AG04450 (cell line): ENCODE results near the gene EEIG1. TPM values are rescaled to one million over a fixed set of nuclear protein-coding genes. Genes with fewer than 3 reads are reported as not detected.
"Not testable (repeated sequence)": the region's sequence is repeated elsewhere in the genome, so short reads cannot be mapped to it uniquely, and the experiment has no call there.

Source experiments
- CTCF ChIA-PET: fragments of 300-600, 350-600 bp; formaldehyde crosslinking; extraction: SDS; loops from one replicate; lab custom pipeline; 2022; ENCODE audit warnings: antibody characterized with exemption, inconsistent platforms; lab: Charles Lee
- POLR2A ChIA-PET: fragments of 350-600 bp; formaldehyde crosslinking; extraction: SDS; loops from one replicate; lab custom pipeline; 2021; ENCODE audit warnings: antibody characterized with exemption, inconsistent platforms; lab: Yijun Ruan, JAX
- DNase-seq: peaks from one replicate; pipeline ENCODE4 v3.0.0-alpha.2; 2011; ENCODE audit warnings: low read depth, low spot score
- H3K27ac ChIP-seq: one replicate; pipeline ENCODE4 v1.5.1; 2012; ENCODE audit warnings: low read depth, low read length, control low read depth
- H3K27me3 ChIP-seq: one replicate; pipeline ENCODE4 v1.6.0; 2012; ENCODE audit warnings: low read length; ENCODE audit not compliant: control insufficient read depth, insufficient read depth
- H3K4me3 ChIP-seq: 2 replicates; pipeline ENCODE4 v1.5.1; 2011; ENCODE audit warnings: mild to moderate bottlenecking, low read depth, low read length, control low read depth
- H3K9me3 ChIP-seq: 2 replicates; pipeline ENCODE4 v1.5.1; 2012; ENCODE audit warnings: low read length; ENCODE audit not compliant: control insufficient read depth, insufficient read depth
- polyA plus RNA-seq: library from polyadenylated mRNA; depleted of rRNA; stranded (reverse); fragments of >200 nt; gene quantifications from 2 replicates; pipeline ENCODE4 v1.2.3, GENCODE V29; 2011
- TF ChIP-seq, protein P1 (sequence below): IDR thresholded peaks from 2 replicates; pipeline ENCODE4 v1.5.1; 2011; ENCODE audit warnings: low read depth, low read length, control low read depth, inconsistent platforms

Gene EEIG1
- polyA plus RNA-seq, 1 experiment = 8.3 TPM

DNA sequence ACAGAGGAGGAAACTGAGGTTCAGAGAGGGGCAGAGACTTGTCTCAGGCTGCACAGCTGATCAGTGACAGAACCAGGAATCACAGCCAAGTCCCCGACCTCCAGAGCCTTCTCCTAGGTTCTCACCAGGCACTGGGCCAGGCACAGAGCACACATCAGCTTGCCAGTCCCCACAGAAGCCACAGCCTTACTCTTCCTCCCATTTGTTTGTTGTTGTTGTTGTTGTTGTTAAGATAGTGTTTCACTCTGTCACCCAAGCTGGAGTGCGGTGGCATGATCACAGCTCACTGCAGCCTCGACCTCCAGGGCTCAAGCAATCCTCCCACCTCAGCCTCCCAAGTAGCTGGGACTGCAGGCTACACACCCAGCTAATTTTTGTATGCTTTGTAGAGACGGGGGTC is 44.9 kb upstream of the EEIG1 start:
- Histone ChIP-seq H3K9me3 (no peaks in the 10 kb centered on the region), H3K27me3 (no peaks in the 10 kb centered on the region), H3K27ac (no peak overlapping the region), H3K4me3 (no peak overlapping the region)
- ChIA-PET CTCF (interaction anchor here (0.9 to 1.3 kb wide), 2 partner anchors 9 to 92 kb away, joined by 3 to 5 read pairs; no protein-coding TSS in a partner anchor), POLR2A (interaction anchor here (0.5 kb wide), 1 partner anchor 42 kb away, joined by 3 read pairs; no protein-coding TSS in a partner anchor)
- TF ChIP-seq, protein P1, sequence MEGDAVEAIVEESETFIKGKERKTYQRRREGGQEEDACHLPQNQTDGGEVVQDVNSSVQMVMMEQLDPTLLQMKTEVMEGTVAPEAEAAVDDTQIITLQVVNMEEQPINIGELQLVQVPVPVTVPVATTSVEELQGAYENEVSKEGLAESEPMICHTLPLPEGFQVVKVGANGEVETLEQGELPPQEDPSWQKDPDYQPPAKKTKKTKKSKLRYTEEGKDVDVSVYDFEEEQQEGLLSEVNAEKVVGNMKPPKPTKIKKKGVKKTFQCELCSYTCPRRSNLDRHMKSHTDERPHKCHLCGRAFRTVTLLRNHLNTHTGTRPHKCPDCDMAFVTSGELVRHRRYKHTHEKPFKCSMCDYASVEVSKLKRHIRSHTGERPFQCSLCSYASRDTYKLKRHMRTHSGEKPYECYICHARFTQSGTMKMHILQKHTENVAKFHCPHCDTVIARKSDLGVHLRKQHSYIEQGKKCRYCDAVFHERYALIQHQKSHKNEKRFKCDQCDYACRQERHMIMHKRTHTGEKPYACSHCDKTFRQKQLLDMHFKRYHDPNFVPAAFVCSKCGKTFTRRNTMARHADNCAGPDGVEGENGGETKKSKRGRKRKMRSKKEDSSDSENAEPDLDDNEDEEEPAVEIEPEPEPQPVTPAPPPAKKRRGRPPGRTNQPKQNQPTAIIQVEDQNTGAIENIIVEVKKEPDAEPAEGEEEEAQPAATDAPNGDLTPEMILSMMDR = no peak
- no peak for DNase-seq

DNA sequence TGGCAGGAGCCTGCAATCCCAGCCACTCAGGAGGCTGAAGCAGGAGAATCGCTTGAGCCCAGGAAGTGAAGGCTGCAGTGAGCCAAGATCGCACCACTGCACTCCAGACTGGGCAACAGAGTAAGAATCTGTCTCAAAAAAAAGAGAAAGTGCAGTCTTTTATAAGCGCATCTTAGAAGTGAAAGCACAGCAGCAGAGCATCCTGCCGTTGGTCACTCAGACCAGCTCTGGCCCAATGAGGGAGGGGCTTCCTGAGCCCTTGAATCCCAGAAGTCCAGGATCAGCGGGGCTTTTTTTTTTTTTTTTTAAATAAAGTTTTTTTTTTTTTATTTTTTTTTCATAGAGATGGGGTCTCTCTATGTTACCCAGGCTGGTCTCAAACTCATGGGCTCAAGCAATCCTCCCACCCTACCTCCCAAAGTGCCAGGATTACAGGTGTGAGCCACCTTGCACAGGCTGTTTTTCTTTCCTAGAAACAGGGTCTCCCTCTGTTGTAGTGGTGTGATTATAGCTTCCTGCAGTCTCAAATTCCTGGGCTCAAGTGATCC is 44.0 kb upstream of the EEIG1 start:
- ChIA-PET CTCF (interaction anchor here (0.7 to 1.3 kb wide), 3 partner anchors 10 to 82 kb away, joined by 5 to 7 read pairs (median 5); no protein-coding TSS in a partner anchor), POLR2A (no interaction called here)
- no peaks in the 10 kb centered on the region for H3K9me3 ChIP-seq
- no peak overlapping the region for H3K4me3 ChIP-seq
- TF ChIP-seq, protein P1 = no peak
- DNase-seq = no peak
- H3K27ac ChIP-seq = no peak overlapping the region
- H3K27me3 ChIP-seq = no peaks in the 10 kb centered on the region

DNA sequence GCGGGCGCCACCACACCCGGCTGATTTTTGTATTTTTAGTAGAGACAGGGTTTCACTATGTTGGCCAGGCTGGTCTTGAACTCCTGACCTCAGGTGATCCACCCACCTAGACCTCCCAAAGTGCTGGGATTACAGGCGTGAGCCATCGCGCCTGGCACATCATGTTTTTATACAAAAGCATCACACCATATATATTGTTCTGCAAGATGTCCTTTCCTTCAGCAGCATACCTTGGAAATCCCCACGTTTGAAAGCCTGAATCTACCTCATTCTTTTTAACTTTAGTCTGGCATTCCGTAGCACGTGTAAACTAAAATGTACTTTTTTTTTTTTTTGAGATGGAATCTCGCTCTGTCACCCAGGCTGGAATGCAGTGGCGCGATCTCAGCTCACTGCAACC is 42.9 kb upstream of the EEIG1 start:
- H3K9me3 ChIP-seq, H3K27me3 ChIP-seq, POLR2A ChIA-PET, H3K27ac ChIP-seq, H3K4me3 ChIP-seq, DNase-seq: not testable (repeated sequence)
- CTCF ChIA-PET = interaction anchor here (0.6 kb wide), 1 partner anchor 12 kb away, joined by 3 read pairs; no protein-coding TSS in a partner anchor

DNA sequence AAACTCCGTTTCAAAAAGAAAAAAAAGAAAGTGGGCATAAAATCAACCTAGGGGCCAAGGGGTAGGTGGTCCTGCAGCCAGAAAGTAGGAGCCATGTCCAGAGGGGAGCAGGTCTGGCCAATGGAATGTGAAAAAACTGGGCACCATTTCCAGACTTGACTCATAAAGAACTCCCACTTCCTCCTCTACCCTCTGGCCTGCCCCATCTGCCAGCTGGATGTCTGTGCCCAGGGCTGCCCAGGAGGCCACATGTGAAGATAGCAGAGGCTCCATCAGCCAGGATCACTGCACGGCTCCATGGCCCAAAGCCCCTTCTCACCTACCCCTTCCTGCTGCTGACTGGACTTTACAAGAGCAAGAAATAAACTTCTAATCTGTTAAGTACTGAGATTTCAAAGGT is 42.1 kb upstream of the EEIG1 start:
- Histone ChIP-seq H3K4me3 (no peak overlapping the region), H3K9me3 (no peaks in the 10 kb centered on the region), H3K27ac (no peak overlapping the region), H3K27me3 (no peaks in the 10 kb centered on the region)
- no peak for DNase-seq
- TF ChIP-seq, protein P1 = no peak
- ChIA-PET CTCF (interaction anchor here (0.6 to 0.7 kb wide), 2 partner anchors 12 to 13 kb away, joined by 3 read pairs; no protein-coding TSS in a partner anchor), POLR2A (no interaction called here)

DNA sequence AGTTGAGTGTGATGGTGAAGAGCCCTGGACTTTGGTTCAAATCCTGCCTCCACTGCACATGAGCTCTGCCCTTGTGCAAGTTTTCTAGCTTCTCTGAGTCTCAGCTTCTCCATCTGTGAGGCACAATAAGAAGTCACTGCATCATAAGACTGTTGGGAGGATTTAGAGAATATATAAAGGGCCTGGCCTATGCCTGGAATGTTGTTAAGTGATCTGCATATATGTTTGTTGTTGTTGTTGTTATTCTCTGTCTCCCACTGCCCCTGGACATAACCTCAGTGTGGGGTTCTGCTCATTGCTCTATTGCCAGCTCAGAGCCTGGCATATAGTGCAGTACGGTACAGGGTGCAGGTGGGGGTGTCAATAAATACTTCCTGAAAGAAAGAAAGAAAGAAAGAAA is 40.3 kb upstream of the EEIG1 start:
- no peaks in the 10 kb centered on the region for H3K27me3 ChIP-seq
- no peak for DNase-seq
- TF ChIP-seq, protein P1 = no peak
- no peaks in the 10 kb centered on the region for H3K9me3 ChIP-seq
- ChIA-PET CTCF (no interaction called here), POLR2A (interaction anchor here (0.6 kb wide), 1 partner anchor 621 kb away, joined by 3 read pairs; no protein-coding TSS in a partner anchor)
- H3K4me3 ChIP-seq = no peak overlapping the region
- H3K27ac ChIP-seq = no peak overlapping the region
